ENCODE data around the gene FURIN.
A peak's percentile ranks its signal among the peaks of the same experiment; 100 is the strongest.

Gene FURIN

DNA sequence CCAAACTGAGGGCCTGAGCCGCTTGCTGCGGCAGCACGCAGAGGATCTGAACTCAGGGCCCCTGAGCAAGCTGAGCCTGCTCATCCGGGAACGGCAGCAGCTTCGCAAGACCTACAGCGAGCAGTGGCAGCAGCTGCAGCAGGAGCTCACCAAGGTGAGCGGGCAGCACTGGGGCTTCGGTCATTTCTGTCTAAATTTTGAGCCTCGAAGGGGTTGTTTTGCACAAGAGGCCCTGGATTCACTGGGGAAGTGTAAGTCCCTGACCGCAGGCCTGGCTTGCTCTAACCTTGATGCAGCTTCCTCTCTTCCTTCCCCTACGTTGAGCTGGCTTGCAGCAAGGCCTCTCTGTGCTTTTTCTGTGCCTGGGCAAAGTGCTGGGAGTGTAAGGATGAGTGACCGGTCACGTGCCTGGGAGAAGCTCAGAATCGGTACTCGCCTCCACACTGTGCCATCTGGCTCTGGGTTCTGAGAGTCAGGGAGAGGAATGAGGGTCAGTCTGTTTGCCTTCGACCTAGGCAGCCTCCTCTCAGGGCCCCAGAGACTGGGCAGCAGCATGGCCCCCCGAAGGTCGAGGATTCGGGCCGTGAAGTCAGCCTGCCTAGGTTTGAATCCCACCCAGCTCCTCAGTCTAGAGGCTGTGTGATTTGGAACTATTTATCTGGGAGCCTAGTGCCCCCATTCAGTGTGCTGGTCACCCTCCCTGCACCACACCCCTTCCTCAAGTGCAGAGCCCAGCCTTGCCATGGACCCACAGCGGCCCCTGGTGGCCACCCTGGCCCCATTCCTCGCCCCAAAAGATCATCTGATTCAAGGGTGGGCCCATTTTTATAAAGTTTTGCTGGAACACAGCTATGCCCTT lies 17.3 kb downstream of the FURIN start:
- no peak for TF ChIP-seq ESRRG (CRISPR knock-in tag; IDR thresholded peaks at IDR 0.05)
- 0 out of 2 replicates have a peak, but pooled peaks have one; percentile 10 for TF ChIP-seq ZNF70 (CRISPR knock-in tag; IDR thresholded peaks at IDR 0.05)
- ATAC-seq = peak; percentile 82

DNA sequence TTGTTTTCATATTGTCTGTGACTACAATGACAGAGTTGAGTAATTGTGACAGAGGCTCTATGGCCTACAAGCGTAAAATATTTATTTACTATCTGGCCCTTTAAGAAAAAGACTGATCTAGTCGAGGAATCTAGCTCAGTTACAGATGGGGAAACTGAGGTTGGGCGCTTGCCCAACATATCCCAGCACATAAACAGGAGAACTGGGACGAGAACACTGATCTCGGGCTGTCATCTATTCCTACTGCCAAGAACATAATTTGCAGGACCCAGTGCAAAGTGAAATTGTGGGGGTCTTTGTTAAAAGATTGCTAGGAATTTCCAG lies 17.9 kb downstream of the FURIN start:
- no peak for TF ChIP-seq ZFP30 (CRISPR knock-in tag; IDR thresholded peaks at IDR 0.05)
- no peak for TF ChIP-seq GLIS3 (CRISPR knock-in tag; IDR thresholded peaks at IDR 0.05)
- TF ChIP-seq ISL1 (CRISPR knock-in tag; IDR thresholded peaks at IDR 0.05) = no peak
- no peak for TF ChIP-seq SNAI2 (CRISPR knock-in tag; IDR thresholded peaks at IDR 0.05)
- TF ChIP-seq OSR1 (CRISPR knock-in tag; IDR thresholded peaks at IDR 0.05) = no peak
- no peak for TF ChIP-seq ESRRG (CRISPR knock-in tag; IDR thresholded peaks at IDR 0.05)
- no peak for ATAC-seq

DNA sequence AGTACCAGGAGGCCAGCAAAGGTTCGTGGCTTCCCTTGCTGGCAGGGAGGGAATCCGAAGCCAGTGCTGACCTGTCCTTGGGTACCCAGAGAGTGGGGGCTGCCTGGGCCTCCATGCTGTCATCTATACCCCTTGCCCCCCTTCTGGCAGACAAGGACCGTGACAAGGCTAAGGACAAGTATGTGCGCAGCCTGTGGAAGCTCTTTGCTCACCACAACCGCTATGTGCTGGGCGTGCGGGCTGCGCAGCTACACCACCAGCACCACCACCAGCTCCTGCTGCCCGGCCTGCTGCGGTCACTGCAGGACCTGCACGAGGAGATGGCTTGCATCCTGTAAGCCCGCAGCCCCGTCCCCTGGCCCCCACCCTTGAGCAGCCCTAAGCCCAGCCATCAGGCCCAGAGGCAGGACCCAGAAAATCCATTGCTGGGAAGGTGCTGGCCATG lies 18.7 kb downstream of the FURIN start:
- ATAC-seq = no peak
- no peak for TF ChIP-seq TOX (CRISPR knock-in tag; IDR thresholded peaks at IDR 0.05; ENCODE audit: borderline replicate concordance)
- TF ChIP-seq ZFP3 (CRISPR knock-in tag; IDR thresholded peaks at IDR 0.05) = no peak
- no peak for TF ChIP-seq ZC3H10 (CRISPR knock-in tag; IDR thresholded peaks at IDR 0.05)

DNA sequence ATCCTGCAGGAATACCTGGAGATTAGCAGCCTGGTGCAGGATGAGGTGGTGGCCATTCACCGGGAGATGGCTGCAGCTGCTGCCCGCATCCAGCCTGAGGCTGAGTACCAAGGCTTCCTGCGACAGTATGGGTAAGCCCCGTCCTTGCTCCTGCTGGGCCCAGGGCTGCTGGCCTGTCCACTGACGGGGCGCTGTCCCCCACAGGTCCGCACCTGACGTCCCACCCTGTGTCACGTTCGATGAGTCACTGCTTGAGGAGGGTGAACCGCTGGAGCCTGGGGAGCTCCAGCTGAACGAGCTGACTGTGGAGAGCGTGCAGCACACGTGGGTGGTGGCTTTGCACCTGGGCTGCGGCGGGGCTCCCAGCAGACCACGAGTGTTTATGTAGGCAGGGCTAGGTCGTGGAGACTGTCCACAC lies 20.9 kb downstream of the FURIN start:
- TF ChIP-seq CSDC2 (CRISPR knock-in tag; IDR thresholded peaks at IDR 0.05) (no peak), ZFP30 (CRISPR knock-in tag; IDR thresholded peaks at IDR 0.05) (no peak)
- ATAC-seq = no peak

DNA sequence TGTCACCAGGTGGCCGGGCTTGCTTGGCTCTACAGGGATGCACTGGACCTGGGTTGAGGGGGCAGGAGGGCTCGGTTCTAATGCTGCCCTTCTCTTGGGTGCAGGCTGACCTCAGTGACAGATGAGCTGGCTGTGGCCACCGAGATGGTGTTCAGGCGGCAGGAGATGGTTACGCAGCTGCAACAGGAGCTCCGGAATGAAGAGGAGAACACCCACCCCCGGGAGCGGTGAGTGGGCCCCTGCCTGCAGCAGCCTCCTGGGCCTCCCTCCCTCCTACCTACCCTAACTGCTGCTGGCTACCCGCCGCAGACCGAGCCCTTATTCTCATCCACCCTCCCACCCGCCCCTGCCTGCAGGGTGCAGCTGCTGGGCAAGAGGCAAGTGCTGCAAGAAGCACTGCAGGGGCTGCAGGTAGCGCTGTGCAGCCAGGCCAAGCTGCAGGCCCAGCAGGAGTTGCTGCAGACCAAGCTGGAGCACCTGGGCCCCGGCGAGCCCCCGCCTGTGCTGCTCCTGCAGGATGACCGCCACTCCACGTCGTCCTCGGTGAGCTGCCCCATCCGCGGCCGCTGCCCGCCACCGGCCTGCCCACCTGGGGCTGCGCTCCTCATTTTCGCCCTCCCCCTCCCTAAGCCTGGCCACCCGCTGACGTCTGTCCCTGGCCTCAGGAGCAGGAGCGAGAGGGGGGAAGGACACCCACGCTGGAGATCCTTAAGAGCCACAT lies 21.5 kb downstream of the FURIN start:
- ATAC-seq = no peak
- no peak for TF ChIP-seq RARB (CRISPR knock-in tag; IDR thresholded peaks at IDR 0.05)
- no peak for TF ChIP-seq CSDC2 (CRISPR knock-in tag; IDR thresholded peaks at IDR 0.05)

DNA sequence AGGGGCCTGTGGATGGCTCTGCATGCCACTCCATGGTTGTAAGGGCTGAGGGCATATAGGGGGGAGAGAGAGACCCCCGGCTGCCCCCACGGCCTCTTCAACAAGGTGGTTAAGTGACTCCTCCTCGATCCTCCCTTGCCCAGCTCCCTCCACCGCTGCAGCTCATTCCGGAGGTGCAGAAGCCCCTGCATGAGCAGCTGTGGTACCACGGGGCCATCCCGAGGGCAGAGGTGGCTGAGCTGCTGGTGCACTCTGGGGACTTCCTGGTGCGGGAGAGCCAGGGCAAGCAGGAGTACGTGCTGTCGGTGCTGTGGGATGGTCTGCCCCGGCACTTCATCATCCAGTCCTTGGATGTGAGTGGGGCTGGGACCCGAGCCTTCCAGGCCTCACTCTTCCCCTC lies 22.5 kb downstream of the FURIN start:
- no peak for ATAC-seq
- TF ChIP-seq, protein P1, sequence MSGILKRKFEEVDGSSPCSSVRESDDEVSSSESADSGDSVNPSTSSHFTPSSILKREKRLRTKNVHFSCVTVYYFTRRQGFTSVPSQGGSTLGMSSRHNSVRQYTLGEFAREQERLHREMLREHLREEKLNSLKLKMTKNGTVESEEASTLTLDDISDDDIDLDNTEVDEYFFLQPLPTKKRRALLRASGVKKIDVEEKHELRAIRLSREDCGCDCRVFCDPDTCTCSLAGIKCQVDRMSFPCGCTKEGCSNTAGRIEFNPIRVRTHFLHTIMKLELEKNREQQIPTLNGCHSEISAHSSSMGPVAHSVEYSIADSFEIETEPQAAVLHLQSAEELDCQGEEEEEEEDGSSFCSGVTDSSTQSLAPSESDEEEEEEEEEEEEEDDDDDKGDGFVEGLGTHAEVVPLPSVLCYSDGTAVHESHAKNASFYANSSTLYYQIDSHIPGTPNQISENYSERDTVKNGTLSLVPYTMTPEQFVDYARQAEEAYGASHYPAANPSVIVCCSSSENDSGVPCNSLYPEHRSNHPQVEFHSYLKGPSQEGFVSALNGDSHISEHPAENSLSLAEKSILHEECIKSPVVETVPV (CRISPR knock-in tag; IDR thresholded peaks at IDR 0.05) = no peak
- TF ChIP-seq GLIS3 (CRISPR knock-in tag; IDR thresholded peaks at IDR 0.05) = no peak
- no peak for TF ChIP-seq ZNF8 (CRISPR knock-in tag; IDR thresholded peaks at IDR 0.05)
- no peak for TF ChIP-seq ARNTL (CRISPR knock-in tag; IDR thresholded peaks at IDR 0.05; ENCODE audit: borderline replicate concordance, low read depth)

DNA sequence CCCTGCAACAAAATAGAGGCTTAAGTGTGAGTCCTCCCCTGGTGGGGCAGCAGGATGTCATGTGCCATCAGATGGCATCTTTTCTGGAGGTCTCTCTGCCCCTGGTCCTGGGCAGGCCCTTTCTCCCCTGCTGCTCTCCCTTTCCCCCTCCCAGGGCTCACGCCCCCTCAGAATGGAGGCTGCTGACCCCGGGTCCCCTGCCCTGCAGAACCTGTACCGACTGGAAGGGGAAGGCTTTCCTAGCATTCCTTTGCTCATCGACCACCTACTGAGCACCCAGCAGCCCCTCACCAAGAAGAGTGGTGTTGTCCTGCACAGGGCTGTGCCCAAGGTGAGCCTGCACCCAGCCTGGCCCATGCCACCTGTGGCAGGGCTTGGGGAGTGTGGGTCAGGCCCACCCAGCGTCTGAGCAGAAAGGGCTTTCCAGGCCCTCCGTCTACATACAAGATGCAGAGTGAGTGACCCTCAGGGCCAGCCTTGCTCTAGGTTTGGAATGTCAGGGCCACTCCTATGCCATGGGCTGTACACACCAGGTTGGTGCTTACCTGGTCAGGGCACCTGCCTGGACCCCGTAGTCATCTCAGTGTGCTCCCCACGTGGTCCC lies 23.1 kb downstream of the FURIN start:
- no peak for TF ChIP-seq ZNF70 (CRISPR knock-in tag; IDR thresholded peaks at IDR 0.05)
- TF ChIP-seq ARNTL (CRISPR knock-in tag; IDR thresholded peaks at IDR 0.05; ENCODE audit: borderline replicate concordance, low read depth) = no peak
- no peak for TF ChIP-seq SNAI2 (CRISPR knock-in tag; IDR thresholded peaks at IDR 0.05)
- TF ChIP-seq, protein P2, sequence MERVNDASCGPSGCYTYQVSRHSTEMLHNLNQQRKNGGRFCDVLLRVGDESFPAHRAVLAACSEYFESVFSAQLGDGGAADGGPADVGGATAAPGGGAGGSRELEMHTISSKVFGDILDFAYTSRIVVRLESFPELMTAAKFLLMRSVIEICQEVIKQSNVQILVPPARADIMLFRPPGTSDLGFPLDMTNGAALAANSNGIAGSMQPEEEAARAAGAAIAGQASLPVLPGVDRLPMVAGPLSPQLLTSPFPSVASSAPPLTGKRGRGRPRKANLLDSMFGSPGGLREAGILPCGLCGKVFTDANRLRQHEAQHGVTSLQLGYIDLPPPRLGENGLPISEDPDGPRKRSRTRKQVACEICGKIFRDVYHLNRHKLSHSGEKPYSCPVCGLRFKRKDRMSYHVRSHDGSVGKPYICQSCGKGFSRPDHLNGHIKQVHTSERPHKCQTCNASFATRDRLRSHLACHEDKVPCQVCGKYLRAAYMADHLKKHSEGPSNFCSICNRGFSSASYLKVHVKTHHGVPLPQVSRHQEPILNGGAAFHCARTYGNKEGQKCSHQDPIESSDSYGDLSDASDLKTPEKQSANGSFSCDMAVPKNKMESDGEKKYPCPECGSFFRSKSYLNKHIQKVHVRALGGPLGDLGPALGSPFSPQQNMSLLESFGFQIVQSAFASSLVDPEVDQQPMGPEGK (CRISPR knock-in tag; IDR thresholded peaks at IDR 0.05; ENCODE audit: borderline replicate concordance) = no peak
- no peak for TF ChIP-seq ZC3H10 (CRISPR knock-in tag; IDR thresholded peaks at IDR 0.05)
- no peak for TF ChIP-seq TOX (CRISPR knock-in tag; IDR thresholded peaks at IDR 0.05; ENCODE audit: borderline replicate concordance)
- TF ChIP-seq, protein P3, sequence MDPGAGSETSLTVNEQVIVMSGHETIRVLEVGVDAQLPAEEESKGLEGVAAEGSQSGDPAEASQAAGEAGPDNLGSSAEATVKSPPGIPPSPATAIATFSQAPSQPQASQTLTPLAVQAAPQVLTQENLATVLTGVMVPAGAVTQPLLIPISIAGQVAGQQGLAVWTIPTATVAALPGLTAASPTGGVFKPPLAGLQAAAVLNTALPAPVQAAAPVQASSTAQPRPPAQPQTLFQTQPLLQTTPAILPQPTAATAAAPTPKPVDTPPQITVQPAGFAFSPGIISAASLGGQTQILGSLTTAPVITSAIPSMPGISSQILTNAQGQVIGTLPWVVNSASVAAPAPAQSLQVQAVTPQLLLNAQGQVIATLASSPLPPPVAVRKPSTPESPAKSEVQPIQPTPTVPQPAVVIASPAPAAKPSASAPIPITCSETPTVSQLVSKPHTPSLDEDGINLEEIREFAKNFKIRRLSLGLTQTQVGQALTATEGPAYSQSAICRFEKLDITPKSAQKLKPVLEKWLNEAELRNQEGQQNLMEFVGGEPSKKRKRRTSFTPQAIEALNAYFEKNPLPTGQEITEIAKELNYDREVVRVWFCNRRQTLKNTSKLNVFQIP (CRISPR knock-in tag; IDR thresholded peaks at IDR 0.05; ENCODE audit: borderline replicate concordance, low read depth) = no peak
- no peak for TF ChIP-seq CSDC2 (CRISPR knock-in tag; IDR thresholded peaks at IDR 0.05)
- no peak for TF ChIP-seq BACH2 (CRISPR knock-in tag; IDR thresholded peaks at IDR 0.05; ENCODE audit: borderline replicate concordance)
- TF ChIP-seq PPARA (CRISPR knock-in tag; IDR thresholded peaks at IDR 0.05; ENCODE audit: borderline replicate concordance) = no peak
- TF ChIP-seq, protein P4, sequence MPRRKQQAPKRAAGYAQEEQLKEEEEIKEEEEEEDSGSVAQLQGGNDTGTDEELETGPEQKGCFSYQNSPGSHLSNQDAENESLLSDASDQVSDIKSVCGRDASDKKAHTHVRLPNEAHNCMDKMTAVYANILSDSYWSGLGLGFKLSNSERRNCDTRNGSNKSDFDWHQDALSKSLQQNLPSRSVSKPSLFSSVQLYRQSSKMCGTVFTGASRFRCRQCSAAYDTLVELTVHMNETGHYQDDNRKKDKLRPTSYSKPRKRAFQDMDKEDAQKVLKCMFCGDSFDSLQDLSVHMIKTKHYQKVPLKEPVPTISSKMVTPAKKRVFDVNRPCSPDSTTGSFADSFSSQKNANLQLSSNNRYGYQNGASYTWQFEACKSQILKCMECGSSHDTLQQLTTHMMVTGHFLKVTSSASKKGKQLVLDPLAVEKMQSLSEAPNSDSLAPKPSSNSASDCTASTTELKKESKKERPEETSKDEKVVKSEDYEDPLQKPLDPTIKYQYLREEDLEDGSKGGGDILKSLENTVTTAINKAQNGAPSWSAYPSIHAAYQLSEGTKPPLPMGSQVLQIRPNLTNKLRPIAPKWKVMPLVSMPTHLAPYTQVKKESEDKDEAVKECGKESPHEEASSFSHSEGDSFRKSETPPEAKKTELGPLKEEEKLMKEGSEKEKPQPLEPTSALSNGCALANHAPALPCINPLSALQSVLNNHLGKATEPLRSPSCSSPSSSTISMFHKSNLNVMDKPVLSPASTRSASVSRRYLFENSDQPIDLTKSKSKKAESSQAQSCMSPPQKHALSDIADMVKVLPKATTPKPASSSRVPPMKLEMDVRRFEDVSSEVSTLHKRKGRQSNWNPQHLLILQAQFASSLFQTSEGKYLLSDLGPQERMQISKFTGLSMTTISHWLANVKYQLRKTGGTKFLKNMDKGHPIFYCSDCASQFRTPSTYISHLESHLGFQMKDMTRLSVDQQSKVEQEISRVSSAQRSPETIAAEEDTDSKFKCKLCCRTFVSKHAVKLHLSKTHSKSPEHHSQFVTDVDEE (CRISPR knock-in tag; IDR thresholded peaks at IDR 0.05) = no peak
- no peak for TF ChIP-seq ISL1 (CRISPR knock-in tag; IDR thresholded peaks at IDR 0.05)
- TF ChIP-seq ZFP30 (CRISPR knock-in tag; IDR thresholded peaks at IDR 0.05) = no peak
- no peak for TF ChIP-seq ZNF8 (CRISPR knock-in tag; IDR thresholded peaks at IDR 0.05)
- no peak for TF ChIP-seq TCF4 (CRISPR knock-in tag; IDR thresholded peaks at IDR 0.05; ENCODE audit: borderline replicate concordance)
- no peak for TF ChIP-seq ZFP3 (CRISPR knock-in tag; IDR thresholded peaks at IDR 0.05)
- TF ChIP-seq RARB (CRISPR knock-in tag; IDR thresholded peaks at IDR 0.05) = no peak
- no peak for ATAC-seq

Data from SK-N-SH treated with all-trans-retinoic acid at 6 μM for 48 hours (cell line).